Lower leg skin (tissue), 3 donors: ENCODE results near the gene SPAG8.

ENCODE experiments used
- POLR2A ChIP-seq, 2 donors: fragments of 450-650 bp; IDR thresholded peaks; one replicate each; pipeline ENCODE4 v1.6.1; 2016 to 2017; ENCODE audit warnings: antibody characterized with exemption in 2 of 2, mild to moderate bottlenecking in 1 of 2, moderate library complexity in 1 of 2
- TF ChIP-seq, protein P1 (sequence below), 3 donors: fragments of 450-650 bp; IDR thresholded peaks; one replicate each; pipeline ENCODE4 v1.5.1; 2016; ENCODE audit warnings: antibody characterized with exemption in 3 of 3, mild to moderate bottlenecking in 3 of 3, moderate library complexity in 2 of 3

DNA sequence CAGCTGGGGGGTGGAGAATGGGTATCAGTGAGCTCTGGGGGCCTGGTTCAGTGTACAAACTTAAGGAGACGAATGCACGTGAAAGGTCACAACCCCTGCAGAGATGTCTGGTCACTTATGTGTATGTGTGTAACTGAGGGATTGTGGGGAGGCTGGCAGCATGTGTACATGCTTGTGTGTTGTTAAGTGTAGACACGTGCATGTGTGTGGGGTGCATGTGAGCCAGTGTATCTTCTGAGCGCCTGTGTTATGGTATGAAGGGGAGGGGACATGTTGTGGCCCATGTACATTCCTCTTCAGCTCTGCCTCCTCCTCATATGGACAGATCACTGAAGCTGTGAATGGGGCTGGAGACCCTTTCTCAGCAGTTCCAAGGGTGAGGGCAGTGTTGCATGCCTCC, 19.0 kb upstream of the SPAG8 start:
- TF ChIP-seq, protein P1, sequence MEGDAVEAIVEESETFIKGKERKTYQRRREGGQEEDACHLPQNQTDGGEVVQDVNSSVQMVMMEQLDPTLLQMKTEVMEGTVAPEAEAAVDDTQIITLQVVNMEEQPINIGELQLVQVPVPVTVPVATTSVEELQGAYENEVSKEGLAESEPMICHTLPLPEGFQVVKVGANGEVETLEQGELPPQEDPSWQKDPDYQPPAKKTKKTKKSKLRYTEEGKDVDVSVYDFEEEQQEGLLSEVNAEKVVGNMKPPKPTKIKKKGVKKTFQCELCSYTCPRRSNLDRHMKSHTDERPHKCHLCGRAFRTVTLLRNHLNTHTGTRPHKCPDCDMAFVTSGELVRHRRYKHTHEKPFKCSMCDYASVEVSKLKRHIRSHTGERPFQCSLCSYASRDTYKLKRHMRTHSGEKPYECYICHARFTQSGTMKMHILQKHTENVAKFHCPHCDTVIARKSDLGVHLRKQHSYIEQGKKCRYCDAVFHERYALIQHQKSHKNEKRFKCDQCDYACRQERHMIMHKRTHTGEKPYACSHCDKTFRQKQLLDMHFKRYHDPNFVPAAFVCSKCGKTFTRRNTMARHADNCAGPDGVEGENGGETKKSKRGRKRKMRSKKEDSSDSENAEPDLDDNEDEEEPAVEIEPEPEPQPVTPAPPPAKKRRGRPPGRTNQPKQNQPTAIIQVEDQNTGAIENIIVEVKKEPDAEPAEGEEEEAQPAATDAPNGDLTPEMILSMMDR (IDR thresholded peaks at IDR 0.05), result no peak
- no peak for TF ChIP-seq POLR2A (IDR thresholded peaks at IDR 0.05)
